PC-3 (cell line): ENCODE results near the gene QRSL1.

Experiments
- EZH2 ChIP-seq: fragments of 300-600 bp; sonication (generic); IDR thresholded peaks from one replicate; pipeline ENCODE4 v1.6.1; 2017; ENCODE audit warnings: antibody characterized with exemption, mild to moderate bottlenecking, low read length; ENCODE audit not compliant: unreplicated experiment
- EZH2phosphoT487 ChIP-seq: fragments of 300-600 bp; sonication (generic); IDR thresholded peaks from 2 replicates; pipeline ENCODE4 v1.6.1; 2018; ENCODE audit warnings: mild to moderate bottlenecking, antibody characterized with exemption, low read length, borderline replicate concordance
- TF ChIP-seq, protein P1 (sequence below): fragments of 300-600 bp; sonication (generic); conservative IDR thresholded peaks from 2 replicates; pipeline ENCODE4 v1.5.1; 2017; ENCODE audit warnings: antibody characterized with exemption, low read depth, mild to moderate bottlenecking, low read length

GRCh38 chr6:106670236-106670635 lies 40.9 kb downstream of the QRSL1 start:
- TF ChIP-seq, protein P1, sequence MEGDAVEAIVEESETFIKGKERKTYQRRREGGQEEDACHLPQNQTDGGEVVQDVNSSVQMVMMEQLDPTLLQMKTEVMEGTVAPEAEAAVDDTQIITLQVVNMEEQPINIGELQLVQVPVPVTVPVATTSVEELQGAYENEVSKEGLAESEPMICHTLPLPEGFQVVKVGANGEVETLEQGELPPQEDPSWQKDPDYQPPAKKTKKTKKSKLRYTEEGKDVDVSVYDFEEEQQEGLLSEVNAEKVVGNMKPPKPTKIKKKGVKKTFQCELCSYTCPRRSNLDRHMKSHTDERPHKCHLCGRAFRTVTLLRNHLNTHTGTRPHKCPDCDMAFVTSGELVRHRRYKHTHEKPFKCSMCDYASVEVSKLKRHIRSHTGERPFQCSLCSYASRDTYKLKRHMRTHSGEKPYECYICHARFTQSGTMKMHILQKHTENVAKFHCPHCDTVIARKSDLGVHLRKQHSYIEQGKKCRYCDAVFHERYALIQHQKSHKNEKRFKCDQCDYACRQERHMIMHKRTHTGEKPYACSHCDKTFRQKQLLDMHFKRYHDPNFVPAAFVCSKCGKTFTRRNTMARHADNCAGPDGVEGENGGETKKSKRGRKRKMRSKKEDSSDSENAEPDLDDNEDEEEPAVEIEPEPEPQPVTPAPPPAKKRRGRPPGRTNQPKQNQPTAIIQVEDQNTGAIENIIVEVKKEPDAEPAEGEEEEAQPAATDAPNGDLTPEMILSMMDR = no peak
- TF ChIP-seq EZH2phosphoT487 = no peak
- TF ChIP-seq EZH2 = no peak
